ENCODE results near the gene DHX40. TPM values are rescaled to one million over a fixed set of nuclear protein-coding genes. Genes with fewer than 3 reads are reported as not detected.

The DHX40 gene
- total and polyA plus RNA-seq, 2 of the 13 experiments (the other 11 are each of a cell fraction or from before 2014, with no cell fraction given) = 22.2 to 37.0 TPM

GRCh38 chr17:59521465-59522126 is 43.8 kb upstream of the DHX40 start (continued):
- TF ChIP-seq, protein P1, sequence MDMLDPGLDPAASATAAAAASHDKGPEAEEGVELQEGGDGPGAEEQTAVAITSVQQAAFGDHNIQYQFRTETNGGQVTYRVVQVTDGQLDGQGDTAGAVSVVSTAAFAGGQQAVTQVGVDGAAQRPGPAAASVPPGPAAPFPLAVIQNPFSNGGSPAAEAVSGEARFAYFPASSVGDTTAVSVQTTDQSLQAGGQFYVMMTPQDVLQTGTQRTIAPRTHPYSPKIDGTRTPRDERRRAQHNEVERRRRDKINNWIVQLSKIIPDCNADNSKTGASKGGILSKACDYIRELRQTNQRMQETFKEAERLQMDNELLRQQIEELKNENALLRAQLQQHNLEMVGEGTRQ (IDR thresholded peaks at IDR 0.05; ENCODE audit: low read depth, low read length) = no peak
- TF ChIP-seq, protein P1 (CRISPR knock-in tag; IDR thresholded peaks at IDR 0.05; ENCODE audit: borderline replicate concordance) = no peak
- TF ChIP-seq SYNCRIP (IDR thresholded peaks at IDR 0.05; ENCODE audit: insufficient read depth, low read depth, low read length) (no peak), THAP8 (CRISPR knock-in tag; IDR thresholded peaks at IDR 0.05; ENCODE audit: borderline replicate concordance) (no peak), TAF15 (IDR thresholded peaks at IDR 0.05; ENCODE audit: low read depth, low read length, poor library complexity, severe bottlenecking) (no peak), ZNF781 (CRISPR knock-in tag; IDR thresholded peaks at IDR 0.05; ENCODE audit: borderline replicate concordance, not compliant biosample characterization) (peak; percentile 72), MTA3 (CRISPR knock-in tag; IDR thresholded peaks at IDR 0.05) (no peak), TBX3 (IDR thresholded peaks at IDR 0.05; ENCODE audit: borderline replicate concordance) (no peak), ZFP90 (CRISPR knock-in tag; IDR thresholded peaks at IDR 0.05; ENCODE audit: borderline replicate concordance) (no peak; the same call in 1 of the 2 replicates), SETDB1 (CRISPR knock-in tag; IDR thresholded peaks at IDR 0.05; ENCODE audit: borderline replicate concordance) (no peak), MBNL3 (CRISPR knock-in tag; conservative IDR thresholded peaks at IDR 0.05) (no peak), RFXANK (CRISPR knock-in tag; IDR thresholded peaks at IDR 0.05) (0 out of 2 replicates have a peak, but pooled peaks have one; percentile 43), ZNF605 (CRISPR knock-in tag; IDR thresholded peaks at IDR 0.05) (peak; percentile 27; the same call in 1 of the 2 replicates), ZBTB33 (CRISPR knock-in tag; IDR thresholded peaks at IDR 0.05) (peak; percentile 32; the same call in 1 of the 2 replicates), PBX3 (CRISPR knock-in tag; IDR thresholded peaks at IDR 0.05; ENCODE audit: borderline replicate concordance) (no peak), MYPOP (CRISPR knock-in tag; IDR thresholded peaks at IDR 0.05) (peak; percentile 83; the same call in 1 of the 2 replicates), RFX5 (IDR thresholded peaks at IDR 0.05; ENCODE audit: low read depth, low read length) (no peak), SNRNP70 (IDR thresholded peaks at IDR 0.05; ENCODE audit: low read depth, low read length) (no peak), ZBTB43 (CRISPR knock-in tag; conservative IDR thresholded peaks at IDR 0.05) (no peak), NR2F2 (IDR thresholded peaks at IDR 0.05; ENCODE audit: borderline replicate concordance, low read depth) (peak; percentile 52; the same call in 1 of the 2 replicates), ZSCAN22 (CRISPR knock-in tag; IDR thresholded peaks at IDR 0.05) (no peak)

Measured in HepG2 (cell line).